GM12892 (cell line): ENCODE measurements around the gene PCSK5.

Source experiments
- POLR2A ChIP-seq: IDR thresholded peaks from 2 replicates; pipeline ENCODE4 v1.6.1; 2011; ENCODE audit warnings: low read depth, low read length, control low read depth
- POLR2AphosphoS5 ChIP-seq: IDR thresholded peaks from 2 replicates; pipeline ENCODE4 v1.6.1; 2011; ENCODE audit warnings: low read depth, low read length, control low read depth
- TAF1 ChIP-seq: IDR thresholded peaks from 2 replicates; pipeline ENCODE4 v1.6.1; 2011; ENCODE audit warnings: low read depth, mild to moderate bottlenecking, control low read depth, low read length, borderline replicate concordance

DNA sequence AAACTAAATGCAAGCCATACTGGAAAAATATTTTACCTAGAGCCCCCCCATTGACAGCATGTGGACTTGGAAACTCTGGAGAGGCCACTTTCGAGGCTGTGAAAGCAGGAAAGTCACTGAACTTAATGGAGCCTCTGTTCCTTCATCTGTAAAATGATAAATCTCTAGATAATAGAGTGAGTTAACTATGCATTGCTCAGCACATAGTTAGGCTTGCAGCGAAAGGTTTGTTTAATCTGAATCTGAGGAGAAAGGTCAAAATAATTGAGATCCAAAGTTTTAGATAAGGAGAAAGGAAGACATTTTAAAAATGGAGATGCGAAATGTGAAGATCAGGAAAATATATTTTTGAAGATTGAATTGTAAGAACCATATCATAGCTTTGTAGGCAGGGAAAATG is 4.6 kb downstream of the PCSK5 start:
- TF ChIP-seq POLR2A, result no peak
- no peak for TF ChIP-seq TAF1
- no peak for TF ChIP-seq POLR2AphosphoS5
